T-helper 2 cell (primary cell): ENCODE results near the gene CCDC6.
A peak's percentile ranks its signal among the peaks of the same experiment; 100 is the strongest.
"Not testable (repeated sequence)": the region's sequence is repeated elsewhere in the genome, so short reads cannot be mapped to it uniquely, and the experiment has no call there.

Experiments used
- DNase-seq, 5 experiments: peaks; one replicate each; pipeline versions ENCODE4 v3.0.0 to v3.0.0-alpha.2; 2012 to 2022

Gene CCDC6

GRCh38 chr10:59880019-59880717 is 26.2 kb downstream of the CCDC6 start:
- DNase-seq = no peak

- peak in 1 of 5 experiments; percentile 68 for DNase-seq
Observed at GRCh38 chr10:59879363-59879913, 26.9 kb downstream of the CCDC6 start.

- no peak for DNase-seq
Observed at GRCh38 chr10:59878915-59879314, 27.4 kb downstream of the CCDC6 start.

- no peak for DNase-seq
Observed at GRCh38 chr10:59878289-59878688, 28.1 kb downstream of the CCDC6 start.

GRCh38 chr10:59877191-59877671 is 29.1 kb downstream of the CCDC6 start:
- no peak for DNase-seq

GRCh38 chr10:59876695-59877094 is 29.7 kb downstream of the CCDC6 start:
- no peak for DNase-seq

- not testable (repeated sequence) for DNase-seq
Observed at GRCh38 chr10:59876208-59876607, 30.1 kb downstream of the CCDC6 start.

GRCh38 chr10:59873896-59874295 is 32.5 kb downstream of the CCDC6 start:
- DNase-seq = no peak

- DNase-seq = no peak
Observed at GRCh38 chr10:59872892-59873463, 33.4 kb downstream of the CCDC6 start.

GRCh38 chr10:59870152-59870551 is 36.2 kb downstream of the CCDC6 start:
- no peak for DNase-seq

- DNase-seq = no peak
Observed at GRCh38 chr10:59869594-59869940, 36.8 kb downstream of the CCDC6 start.

- no peak for DNase-seq
Observed at GRCh38 chr10:59868696-59869593, 37.4 kb downstream of the CCDC6 start.

- no peak for DNase-seq
Observed at GRCh38 chr10:59867590-59867989, 38.8 kb downstream of the CCDC6 start.

GRCh38 chr10:59865101-59865500 is 41.3 kb downstream of the CCDC6 start:
- DNase-seq = no peak

GRCh38 chr10:59864141-59864962 is 42.0 kb downstream of the CCDC6 start:
- peak in 1 of 5 experiments; percentile 9 for DNase-seq

- DNase-seq = no peak
Observed at GRCh38 chr10:59859570-59859969, 46.8 kb downstream of the CCDC6 start.

- DNase-seq = no peak
Observed at GRCh38 chr10:59857921-59858320, 48.4 kb downstream of the CCDC6 start.

- no peak for DNase-seq
Observed at GRCh38 chr10:59857049-59857448, 49.3 kb downstream of the CCDC6 start.

- no peak for DNase-seq
Observed at GRCh38 chr10:59856104-59856503, 50.3 kb downstream of the CCDC6 start.

- DNase-seq = no peak
Observed at GRCh38 chr10:59854571-59854970, 51.8 kb downstream of the CCDC6 start.

GRCh38 chr10:59852670-59853069 is 53.7 kb downstream of the CCDC6 start:
- DNase-seq = no peak

- DNase-seq = no peak
Observed at GRCh38 chr10:59851864-59852263, 54.5 kb downstream of the CCDC6 start.
